Trophoblast cell (in vitro differentiated cells and primary cell): ENCODE measurements around the gene SETDB1.

ENCODE experiments used
- DNase-seq, 2 donors: peaks; one replicate each; pipeline ENCODE4 v3.0.0-alpha.2; 2016
- H2AFZ ChIP-seq: 2 replicates; pipeline ENCODE4 v1.6.1; 2013; ENCODE audit warnings: low read length, moderate library complexity, mild to moderate bottlenecking; ENCODE audit not compliant: insufficient read depth, poor library complexity
- H2AK5ac ChIP-seq: 2 replicates; pipeline ENCODE4 v1.6.1; 2013; ENCODE audit warnings: mild to moderate bottlenecking, low read length
- H2BK120ac ChIP-seq: 2 replicates; pipeline ENCODE4 v1.6.1; 2013; ENCODE audit warnings: low read length, mild to moderate bottlenecking, moderate library complexity; ENCODE audit not compliant: insufficient read depth, poor library complexity
- H2BK12ac ChIP-seq: 2 replicates; pipeline ENCODE4 v1.6.1; 2013; ENCODE audit warnings: mild to moderate bottlenecking, low read length, moderate library complexity
- H2BK5ac ChIP-seq: 2 replicates; pipeline ENCODE4 v1.6.1; 2013; ENCODE audit warnings: low read length, low read depth, moderate library complexity, mild to moderate bottlenecking; ENCODE audit not compliant: poor library complexity
- H3K14ac ChIP-seq: 2 replicates; pipeline ENCODE4 v1.6.1; 2013; ENCODE audit warnings: mild to moderate bottlenecking, low read length
- H3K18ac ChIP-seq: 2 replicates; pipeline ENCODE4 v1.6.1; 2013; ENCODE audit warnings: mild to moderate bottlenecking, low read length
- H3K23ac ChIP-seq: 2 replicates; pipeline ENCODE4 v1.6.1; 2013; ENCODE audit warnings: low read length
- H3K27ac ChIP-seq: 2 replicates; pipeline ENCODE4 v1.5.1; 2013; ENCODE audit warnings: low read depth, mild to moderate bottlenecking, inconsistent platforms, low read length, moderate library complexity
- H3K27me3 ChIP-seq: 2 replicates; pipeline ENCODE4 v1.6.1; 2013; ENCODE audit warnings: inconsistent platforms, mild to moderate bottlenecking, low read length, moderate library complexity; ENCODE audit not compliant: insufficient read depth
- H3K36me3 ChIP-seq, 2 experiments: 1 replicate in 1 of 2; 2 replicates in 1 of 2; pipeline ENCODE4 v1.6.1; 2013; ENCODE audit warnings: low read length in 2 of 2, mild to moderate bottlenecking in 2 of 2, moderate library complexity in 1 of 2; ENCODE audit not compliant: insufficient read depth in 2 of 2, control insufficient read depth in 1 of 2
- H3K4ac ChIP-seq: 2 replicates; pipeline ENCODE4 v1.6.1; 2013; ENCODE audit warnings: low read depth, mild to moderate bottlenecking, low read length, moderate library complexity
- H3K4me1 ChIP-seq, 2 experiments: 1 replicate in 1 of 2; 2 replicates in 1 of 2; pipeline ENCODE4 v1.6.1; 2013; ENCODE audit warnings: low read length in 2 of 2, mild to moderate bottlenecking in 2 of 2, moderate library complexity in 1 of 2; ENCODE audit not compliant: insufficient read depth in 2 of 2, control insufficient read depth in 1 of 2
- H3K4me2 ChIP-seq: 2 replicates; pipeline ENCODE4 v1.6.1; 2013; ENCODE audit warnings: inconsistent platforms, mild to moderate bottlenecking, low read length, moderate library complexity
- H3K4me3 ChIP-seq: 2 replicates; pipeline ENCODE4 v1.5.1; 2013; ENCODE audit warnings: mild to moderate bottlenecking, low read depth, low read length, inconsistent platforms
- H3K79me1 ChIP-seq: one replicate; pipeline ENCODE4 v1.6.1; 2013; ENCODE audit warnings: low read length
- H3K79me2 ChIP-seq: 2 replicates; pipeline ENCODE4 v1.6.1; 2013; ENCODE audit warnings: low read length, mild to moderate bottlenecking; ENCODE audit not compliant: control insufficient read depth, insufficient read depth, poor library complexity
- H3K9ac ChIP-seq: 2 replicates; pipeline ENCODE4 v1.6.1; 2013; ENCODE audit warnings: mild to moderate bottlenecking, low read length
- H3K9me3 ChIP-seq: 2 replicates; pipeline ENCODE4 v1.6.1; 2013; ENCODE audit warnings: low read depth, mild to moderate bottlenecking, control low read depth, inconsistent platforms, low read length; ENCODE audit not compliant: insufficient read depth
- H4K12ac ChIP-seq: 2 replicates; pipeline ENCODE4 v1.6.1; 2013; ENCODE audit warnings: low read depth, mild to moderate bottlenecking, low read length, moderate library complexity
- H4K8ac ChIP-seq: 2 replicates; pipeline ENCODE4 v1.6.1; 2013; ENCODE audit warnings: low read depth, mild to moderate bottlenecking, low read length, moderate library complexity
- H4K91ac ChIP-seq: one replicate; pipeline ENCODE4 v1.6.1; 2013; ENCODE audit warnings: low read depth, mild to moderate bottlenecking, low read length, moderate library complexity
- WGBS: extraction: QIAGEN DNeasy Blood & Tissue Kit; methylation state at CpG from one replicate; pipeline ENCODE4 v1.1.7; 2013; ENCODE audit warnings: missing lambda C conversion rate; ENCODE audit not compliant: insufficient read length, insufficient coverage; ENCODE audit errors: extremely low coverage; 5-methylcytosine and 5-hydroxymethylcytosine counted together

Gene SETDB1

DNA sequence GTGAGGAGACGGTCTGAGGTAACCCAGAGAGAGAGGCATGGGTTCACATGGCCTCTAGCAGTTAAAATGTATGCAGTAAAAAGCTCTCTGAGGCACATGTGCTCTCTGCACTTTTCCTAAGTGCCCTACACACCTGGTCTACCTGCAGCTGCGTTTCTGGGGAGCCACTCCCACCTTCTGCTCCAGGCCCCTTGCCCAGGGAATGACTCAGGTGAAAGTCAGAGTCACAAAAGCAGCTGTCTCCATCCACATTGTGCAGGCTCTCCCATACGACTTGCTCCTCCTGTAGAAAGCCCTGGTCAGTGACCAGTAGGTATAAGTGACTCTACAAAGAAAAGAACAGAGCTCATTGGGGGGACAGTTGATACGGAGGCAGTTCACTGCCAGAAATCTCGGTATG is 71.8 kb downstream of the SETDB1 start:
- Histone ChIP-seq H2AFZ (no peak overlapping the region), H3K9me3 (no peaks in the 10 kb centered on the region), H4K91ac (no peak overlapping the region), H2BK5ac (no peak overlapping the region), H3K9ac (no peak overlapping the region), H2BK12ac (no peak overlapping the region), H3K4me1 (no peaks in the 10 kb centered on the region), H2AK5ac (no peak overlapping the region), H3K14ac (no peak overlapping the region), H3K4ac (no peak overlapping the region), H3K23ac (no peak overlapping the region), H3K4me2 (no peak overlapping the region), H2BK120ac (no peak overlapping the region), H3K79me1 (no peaks in the 10 kb centered on the region), H3K4me3 (no peak overlapping the region), H4K12ac (no peak overlapping the region), H3K79me2 (no peaks in the 10 kb centered on the region), H4K8ac (no peak overlapping the region), H3K36me3 (peaks cover 2% of the 10 kb centered on the region in 2 experiments), H3K27ac (no peak overlapping the region), H3K18ac (no peak overlapping the region), H3K27me3 (no peaks in the 10 kb centered on the region)
- no CpG with 5 or more reads among the region's 5 CpGs for WGBS
- DNase-seq = no peak

DNA sequence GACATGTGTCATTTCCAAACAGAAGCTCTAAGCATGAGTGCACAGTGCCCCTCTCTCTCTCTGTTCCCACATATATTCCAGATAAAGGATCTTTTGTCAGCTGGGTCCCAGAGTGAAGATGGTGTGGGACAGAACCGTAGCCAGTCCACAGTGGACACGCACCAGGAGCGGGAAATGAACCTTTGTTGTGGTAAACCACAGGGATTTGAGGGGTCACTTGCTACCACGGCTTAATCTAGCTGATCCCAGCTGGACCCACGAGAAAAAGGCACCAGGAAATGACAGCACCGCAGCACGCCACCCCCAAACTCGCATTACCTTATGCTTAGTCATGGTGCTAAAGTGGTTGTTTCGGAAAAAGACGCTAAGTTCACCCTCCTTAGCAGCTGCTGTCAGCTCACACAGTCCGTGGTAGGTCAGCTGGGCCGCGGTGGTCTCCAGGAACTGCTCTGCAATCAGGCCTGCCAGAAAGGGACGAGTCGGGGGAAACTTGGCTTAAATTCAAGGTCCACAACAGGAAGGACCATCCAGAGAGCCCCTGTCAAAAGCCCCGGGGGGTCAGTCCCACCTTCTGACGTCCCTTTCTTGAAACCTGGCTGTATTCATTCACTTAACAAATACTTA is 73.0 kb downstream of the SETDB1 start:
- no peaks in the 10 kb centered on the region for H3K79me2 ChIP-seq
- peaks cover 2% of the 10 kb centered on the region in 2 experiments for H3K36me3 ChIP-seq
- no peak overlapping the region for H3K18ac ChIP-seq
- no peak overlapping the region for H4K12ac ChIP-seq
- H2BK12ac ChIP-seq = no peak overlapping the region
- H3K27me3 ChIP-seq = no peaks in the 10 kb centered on the region
- H4K91ac ChIP-seq = no peak overlapping the region
- no peak overlapping the region for H3K27ac ChIP-seq
- H3K4me2 ChIP-seq = no peak overlapping the region
- no peak overlapping the region for H3K14ac ChIP-seq
- no peak overlapping the region for H2BK120ac ChIP-seq
- H3K4me3 ChIP-seq = no peak overlapping the region
- no peak overlapping the region for H2BK5ac ChIP-seq
- H3K23ac ChIP-seq = no peak overlapping the region
- no peaks in the 10 kb centered on the region for H3K79me1 ChIP-seq
- DNase-seq = no peak
- no peak overlapping the region for H2AK5ac ChIP-seq
- no peaks in the 10 kb centered on the region for H3K4me1 ChIP-seq
- H4K8ac ChIP-seq = no peak overlapping the region
- H2AFZ ChIP-seq = no peak overlapping the region
- no peak overlapping the region for H3K4ac ChIP-seq
- no peak overlapping the region for H3K9ac ChIP-seq
- H3K9me3 ChIP-seq = no peaks in the 10 kb centered on the region
- WGBS = no CpG with 5 or more reads among the region's 17 CpGs

DNA sequence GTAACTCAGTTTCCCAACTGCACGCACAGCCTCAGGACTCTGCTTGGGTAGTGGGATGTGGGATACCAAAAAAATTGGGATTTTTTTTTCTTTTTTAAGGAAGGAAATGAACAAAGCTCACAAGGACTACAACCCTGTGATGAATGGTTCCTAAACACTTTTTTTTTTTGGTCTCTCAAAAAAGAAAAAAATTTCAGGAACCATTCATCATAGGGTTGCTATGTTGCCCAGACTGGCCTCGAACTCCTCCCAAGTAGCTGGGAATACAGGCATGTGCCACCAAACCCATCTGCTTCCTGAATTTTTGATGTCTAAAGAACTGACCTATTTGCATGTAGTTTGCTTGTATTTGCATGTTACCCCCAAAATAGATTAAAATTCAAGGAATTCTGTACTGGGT is 73.8 kb downstream of the SETDB1 start:
- H2BK5ac ChIP-seq = no peak overlapping the region
- no peak overlapping the region for H3K14ac ChIP-seq
- H2BK12ac ChIP-seq = no peak overlapping the region
- no peak overlapping the region for H2AFZ ChIP-seq
- no peak overlapping the region for H3K4ac ChIP-seq
- no peak overlapping the region for H4K91ac ChIP-seq
- H3K27ac ChIP-seq = no peak overlapping the region
- no peaks in the 10 kb centered on the region for H3K4me1 ChIP-seq
- no peak overlapping the region for H3K9ac ChIP-seq
- H3K27me3 ChIP-seq = no peaks in the 10 kb centered on the region
- no peak overlapping the region for H2BK120ac ChIP-seq
- no peak overlapping the region for H3K18ac ChIP-seq
- H3K9me3 ChIP-seq = no peaks in the 10 kb centered on the region
- H3K79me2 ChIP-seq = no peaks in the 10 kb centered on the region
- H2AK5ac ChIP-seq = no peak overlapping the region
- no peaks in the 10 kb centered on the region for H3K79me1 ChIP-seq
- peaks cover 2% of the 10 kb centered on the region in 2 experiments for H3K36me3 ChIP-seq
- no peak overlapping the region for H3K4me2 ChIP-seq
- no peak overlapping the region for H4K12ac ChIP-seq
- WGBS = no CpG with 5 or more reads among the region's 2 CpGs
- H4K8ac ChIP-seq = no peak overlapping the region
- no peak for DNase-seq
- no peak overlapping the region for H3K23ac ChIP-seq
- no peak overlapping the region for H3K4me3 ChIP-seq

DNA sequence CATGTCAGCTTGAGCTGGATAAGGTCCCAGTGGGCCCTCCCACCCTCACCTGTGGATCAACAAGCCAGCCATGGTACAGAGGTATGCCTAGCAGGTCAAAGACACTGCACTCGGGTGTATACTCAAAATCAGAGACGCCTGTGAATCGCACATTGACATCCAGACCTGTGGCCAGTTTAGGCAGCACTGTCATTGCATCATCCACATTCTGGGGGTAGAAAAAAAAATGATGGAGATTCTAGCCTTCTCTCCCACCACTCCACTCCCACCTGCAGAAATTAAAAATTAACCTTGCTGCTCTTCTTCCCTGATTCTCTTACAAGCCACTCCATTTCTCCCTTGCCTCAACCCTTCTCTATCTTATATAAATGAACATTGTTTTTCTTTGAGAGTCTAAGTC is 74.2 kb downstream of the SETDB1 start:
- H2BK12ac ChIP-seq = no peak overlapping the region
- H4K91ac ChIP-seq = no peak overlapping the region
- no CpG with 5 or more reads among the region's 3 CpGs for WGBS
- H3K18ac ChIP-seq = no peak overlapping the region
- no peak overlapping the region for H3K14ac ChIP-seq
- H4K8ac ChIP-seq = no peak overlapping the region
- H2BK5ac ChIP-seq = no peak overlapping the region
- no peak overlapping the region for H2AFZ ChIP-seq
- no peak overlapping the region for H3K4me2 ChIP-seq
- no peaks in the 10 kb centered on the region for H3K79me2 ChIP-seq
- DNase-seq = no peak
- H3K79me1 ChIP-seq = no peaks in the 10 kb centered on the region
- no peak overlapping the region for H2BK120ac ChIP-seq
- H3K27ac ChIP-seq = no peak overlapping the region
- H3K9me3 ChIP-seq = no peaks in the 10 kb centered on the region
- no peak overlapping the region for H3K4me3 ChIP-seq
- no peak overlapping the region for H3K23ac ChIP-seq
- H3K4ac ChIP-seq = no peak overlapping the region
- H3K9ac ChIP-seq = no peak overlapping the region
- no peaks in the 10 kb centered on the region for H3K27me3 ChIP-seq
- H3K36me3 ChIP-seq = peaks cover 2% of the 10 kb centered on the region in 2 experiments
- H3K4me1 ChIP-seq = no peaks in the 10 kb centered on the region
- H2AK5ac ChIP-seq = no peak overlapping the region
- H4K12ac ChIP-seq = no peak overlapping the region
